Progenitor cell of endocrine pancreas (in vitro differentiated cells): ENCODE data around the gene CD44. TPM values are rescaled to one million over a fixed set of nuclear protein-coding genes. Genes with fewer than 3 reads are reported as not detected.

Experiments
- DNase-seq: peaks from one replicate; pipeline ENCODE4 v3.0.0; 2021; ENCODE audit warnings: low spot score; ENCODE audit not compliant: unreplicated experiment
- H3K27ac Mint-ChIP-seq: 2 replicates; pipeline ENCODE4 v1.8.0; 2021; ENCODE audit warnings: mild to moderate bottlenecking, moderate library complexity, mixed read lengths
- H3K27me3 Mint-ChIP-seq: 2 replicates; pipeline ENCODE4 v1.8.0; 2021; ENCODE audit warnings: mixed read lengths
- H3K36me3 Mint-ChIP-seq: 2 replicates; pipeline ENCODE4 v1.8.0; 2022; ENCODE audit warnings: mixed read lengths; ENCODE audit not compliant: insufficient read depth
- H3K4me1 Mint-ChIP-seq: 2 replicates; pipeline ENCODE4 v1.8.0; 2021; ENCODE audit warnings: low read depth, mixed read lengths
- H3K4me3 Mint-ChIP-seq: 2 replicates; pipeline ENCODE4 v1.8.0; 2021; ENCODE audit warnings: low read depth, mild to moderate bottlenecking, moderate library complexity, mixed read lengths
- H3K9me3 Mint-ChIP-seq: 2 replicates; pipeline ENCODE4 v1.8.0; 2021; ENCODE audit warnings: low read depth, mixed read lengths
- total RNA-seq: library from RNA; stranded (reverse); gene quantifications from 2 replicates; pipeline ENCODE4 v1.2.1, GENCODE V29; 2021
- TF ChIP-seq, protein P1 (sequence below): fragments of 200-600 bp; sonication (generic); IDR thresholded peaks from one replicate; pipeline ENCODE4 v1.5.0; 2021; ENCODE audit warnings: antibody characterized with exemption, mild to moderate bottlenecking; ENCODE audit not compliant: unreplicated experiment

Gene CD44
- total RNA-seq, 1 donor from 2014 or later = 1.9 TPM

DNA sequence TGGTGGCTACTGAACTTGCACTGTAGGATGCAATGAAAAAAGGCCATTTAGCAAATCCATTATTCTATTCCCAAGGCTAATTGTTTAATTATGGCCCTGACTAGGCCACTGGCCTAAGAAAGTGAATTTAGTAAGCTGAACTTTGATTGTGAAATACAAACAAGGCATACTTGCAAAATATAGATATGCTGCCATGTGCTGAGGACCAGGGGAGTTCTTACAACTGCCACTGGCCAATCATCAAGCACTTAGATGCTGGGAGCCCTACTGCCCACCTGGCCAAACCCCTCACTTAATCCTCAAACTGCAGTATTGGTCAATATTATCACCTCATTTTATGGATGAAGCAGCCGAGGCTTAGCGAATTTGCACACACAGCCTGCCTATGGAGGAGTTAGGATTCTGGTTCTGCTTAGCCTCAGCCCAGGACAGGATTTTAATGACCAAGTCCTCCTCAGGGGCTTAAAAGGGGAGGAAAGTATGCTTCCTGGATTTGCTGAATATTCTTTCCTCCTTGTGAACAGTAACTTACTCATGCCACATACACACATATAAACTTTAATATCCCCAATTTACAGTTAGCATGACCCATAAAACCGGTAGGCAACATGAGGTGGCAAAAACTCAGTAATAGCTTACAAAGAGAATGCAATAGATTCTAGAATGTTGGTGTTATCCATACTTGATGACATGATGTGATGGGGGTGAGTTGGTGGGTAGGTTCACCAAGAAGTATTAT, 39.3 kb downstream of the CD44 start:
- H3K4me1 Mint-ChIP-seq = peaks cover 6% of the 10 kb centered on the region
- TF ChIP-seq, protein P1, sequence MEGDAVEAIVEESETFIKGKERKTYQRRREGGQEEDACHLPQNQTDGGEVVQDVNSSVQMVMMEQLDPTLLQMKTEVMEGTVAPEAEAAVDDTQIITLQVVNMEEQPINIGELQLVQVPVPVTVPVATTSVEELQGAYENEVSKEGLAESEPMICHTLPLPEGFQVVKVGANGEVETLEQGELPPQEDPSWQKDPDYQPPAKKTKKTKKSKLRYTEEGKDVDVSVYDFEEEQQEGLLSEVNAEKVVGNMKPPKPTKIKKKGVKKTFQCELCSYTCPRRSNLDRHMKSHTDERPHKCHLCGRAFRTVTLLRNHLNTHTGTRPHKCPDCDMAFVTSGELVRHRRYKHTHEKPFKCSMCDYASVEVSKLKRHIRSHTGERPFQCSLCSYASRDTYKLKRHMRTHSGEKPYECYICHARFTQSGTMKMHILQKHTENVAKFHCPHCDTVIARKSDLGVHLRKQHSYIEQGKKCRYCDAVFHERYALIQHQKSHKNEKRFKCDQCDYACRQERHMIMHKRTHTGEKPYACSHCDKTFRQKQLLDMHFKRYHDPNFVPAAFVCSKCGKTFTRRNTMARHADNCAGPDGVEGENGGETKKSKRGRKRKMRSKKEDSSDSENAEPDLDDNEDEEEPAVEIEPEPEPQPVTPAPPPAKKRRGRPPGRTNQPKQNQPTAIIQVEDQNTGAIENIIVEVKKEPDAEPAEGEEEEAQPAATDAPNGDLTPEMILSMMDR = no peak
- H3K27me3 Mint-ChIP-seq = peaks cover 30% of the 10 kb centered on the region
- no peaks in the 10 kb centered on the region for H3K36me3 Mint-ChIP-seq
- H3K4me3 Mint-ChIP-seq = no peak overlapping the region
- no peak overlapping the region for H3K27ac Mint-ChIP-seq
- DNase-seq = no peak
- H3K9me3 Mint-ChIP-seq = no peaks in the 10 kb centered on the region

DNA sequence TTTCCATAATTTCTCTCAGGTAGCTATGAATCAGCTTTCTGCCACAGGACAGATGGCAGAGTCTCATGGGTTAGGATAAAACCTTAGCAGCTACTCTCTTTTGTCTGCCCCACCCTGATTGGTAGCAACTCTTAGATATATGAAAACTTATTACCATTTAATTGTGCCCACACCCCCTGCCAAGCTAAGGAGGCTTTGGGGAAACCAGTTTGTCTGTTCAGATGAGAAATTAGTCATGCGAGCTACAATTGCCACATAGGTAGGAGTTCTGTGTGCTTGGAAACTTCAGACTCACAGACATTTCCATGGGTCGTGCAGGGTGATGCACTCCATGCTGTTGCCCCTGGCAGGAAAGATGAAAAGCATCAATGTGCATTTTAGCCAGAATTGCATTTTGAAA, 39.9 kb downstream of the CD44 start:
- no peaks in the 10 kb centered on the region for H3K9me3 Mint-ChIP-seq

DNA sequence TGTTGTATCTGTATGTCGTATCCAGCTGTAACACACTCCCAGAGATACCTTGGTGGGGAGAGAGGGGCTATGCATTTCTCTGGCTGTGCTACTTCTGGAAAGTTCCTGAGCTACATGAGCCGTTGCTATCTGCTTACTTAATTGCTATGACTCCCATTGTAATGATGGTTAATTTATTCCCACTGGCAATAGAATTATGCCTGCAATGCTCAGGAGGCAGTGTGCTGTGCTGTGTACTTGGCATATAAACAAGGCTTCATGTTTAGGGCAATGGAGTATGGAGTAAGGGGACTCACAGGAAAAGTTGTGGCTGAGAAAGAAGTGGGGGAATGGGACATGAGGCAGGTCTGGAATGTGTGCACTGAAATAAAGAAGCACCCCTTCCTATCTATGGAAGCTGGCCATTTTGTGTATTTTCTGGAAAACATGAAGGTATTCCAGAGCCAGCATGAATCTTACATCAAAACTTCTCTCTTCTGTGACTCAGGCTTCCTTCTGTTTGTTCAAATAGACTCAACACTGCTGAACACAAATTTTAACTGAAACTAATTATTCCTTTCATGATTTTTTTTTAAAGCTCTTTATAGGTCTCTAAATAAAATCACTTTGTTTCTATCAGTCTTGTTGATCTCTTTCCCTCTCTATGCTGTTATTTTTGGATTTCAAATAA, 40.6 kb downstream of the CD44 start:
- Mint-ChIP-seq H3K4me3 (no peak overlapping the region), H3K27ac (no peak overlapping the region), H3K36me3 (no peaks in the 10 kb centered on the region), H3K27me3 (peaks cover 27% of the 10 kb centered on the region), H3K4me1 (no peaks in the 10 kb centered on the region), H3K9me3 (no peaks in the 10 kb centered on the region)
- DNase-seq = no peak
- TF ChIP-seq, protein P1 = no peak

More for the DNA sequence above, 39.9 kb downstream of the CD44 start:
- H3K36me3 Mint-ChIP-seq = no peaks in the 10 kb centered on the region
- no peak overlapping the region for H3K27ac Mint-ChIP-seq
- DNase-seq = no peak
- no peak overlapping the region for H3K4me3 Mint-ChIP-seq
- H3K4me1 Mint-ChIP-seq = no peaks in the 10 kb centered on the region
- peaks cover 30% of the 10 kb centered on the region for H3K27me3 Mint-ChIP-seq
- TF ChIP-seq, protein P1 = no peak

DNA sequence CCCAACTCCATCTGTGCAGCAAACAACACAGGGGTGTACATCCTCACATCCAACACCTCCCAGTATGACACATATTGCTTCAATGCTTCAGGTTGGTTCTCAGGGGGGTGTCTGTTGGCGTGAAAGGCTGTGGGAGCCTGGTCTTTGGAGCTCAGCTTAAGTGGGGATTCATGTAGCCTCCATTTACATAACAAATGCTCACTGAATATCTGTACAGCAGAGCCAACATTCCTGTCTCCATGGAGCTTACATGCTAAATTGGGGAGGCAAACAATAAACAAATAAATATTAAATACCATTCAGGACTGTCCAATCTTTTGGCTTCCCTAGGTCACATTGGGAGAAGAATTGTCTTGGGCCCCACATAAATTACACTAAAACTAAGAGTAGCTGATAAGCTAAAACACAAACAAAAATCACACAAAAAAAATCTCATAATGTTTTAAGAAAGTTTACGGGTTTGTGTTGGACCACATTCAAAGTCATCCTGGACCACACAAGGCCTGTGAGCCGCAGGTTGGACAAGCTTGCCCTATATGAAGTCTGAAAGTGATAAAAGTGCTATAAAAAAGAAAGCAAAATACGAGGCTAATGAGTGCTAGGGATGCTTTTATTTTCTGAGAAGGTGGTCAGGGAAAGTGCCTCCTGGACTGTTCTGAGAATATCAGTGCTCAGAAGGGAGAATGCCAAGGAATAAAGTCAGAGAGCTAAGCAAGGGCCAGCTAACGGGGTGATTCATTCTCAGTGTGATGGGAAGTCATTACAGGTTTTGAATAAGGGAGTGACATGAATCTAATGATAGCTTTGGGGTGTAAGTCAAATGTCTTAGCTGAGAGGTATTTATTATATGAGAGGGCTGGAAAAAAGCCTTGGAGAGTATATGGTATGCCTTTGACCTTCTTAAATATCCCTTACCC, 41.6 kb downstream of the CD44 start:
- Mint-ChIP-seq H3K27ac (no peak overlapping the region), H3K27me3 (peaks cover 23% of the 10 kb centered on the region), H3K9me3 (no peaks in the 10 kb centered on the region), H3K4me3 (no peak overlapping the region), H3K4me1 (no peaks in the 10 kb centered on the region), H3K36me3 (no peaks in the 10 kb centered on the region)
- TF ChIP-seq, protein P1 = no peak
- DNase-seq = no peak
